ENCODE results near the gene FHIP1A.

The FHIP1A gene

DNA sequence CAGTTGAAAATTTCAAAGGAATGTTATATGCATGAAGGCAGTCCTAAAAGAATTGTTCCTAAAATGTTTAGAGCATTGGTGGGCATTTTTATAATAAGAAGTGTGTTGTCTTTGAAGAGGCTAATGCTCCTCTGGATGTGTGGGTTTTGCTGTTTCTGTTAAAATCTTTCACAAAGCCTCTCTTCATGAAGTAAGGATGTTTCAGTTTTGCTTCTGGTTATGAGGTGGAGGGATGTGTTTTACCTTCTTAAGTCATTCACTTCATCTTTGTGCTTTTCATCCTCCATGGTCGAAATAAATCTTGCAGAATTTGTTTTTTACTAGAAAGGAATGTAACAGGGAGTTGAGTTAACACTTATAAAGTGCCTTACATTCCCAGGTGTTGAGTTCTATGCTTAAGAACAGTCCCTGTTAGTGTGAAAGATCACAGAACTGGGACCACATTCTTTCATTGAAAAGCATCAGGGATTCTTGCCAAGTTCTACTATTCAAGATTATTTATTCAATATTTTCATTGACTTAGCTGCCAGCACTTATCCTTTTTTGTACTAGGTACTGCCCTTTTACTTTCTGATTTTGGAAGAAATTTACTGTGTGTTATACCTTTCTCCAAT, 21.1 kb downstream of the FHIP1A start:
- no peaks in the 10 kb centered on the region for H3K4me1 Mint-ChIP-seq
- DNase-seq (ENCODE audit: low spot score in 2 of 2) (no peak), ATAC-seq (ENCODE audit: low read depth) (no peak)
- H3K4me3 Mint-ChIP-seq, result no peak overlapping the region
- peaks cover 3% of the 10 kb centered on the region for H3K9me3 Mint-ChIP-seq
- no peaks in the 10 kb centered on the region for H3K36me3 Mint-ChIP-seq
- H3K27me3 Mint-ChIP-seq, result peaks cover 7% of the 10 kb centered on the region
- H3K27ac Mint-ChIP-seq, result no peak overlapping the region

DNA sequence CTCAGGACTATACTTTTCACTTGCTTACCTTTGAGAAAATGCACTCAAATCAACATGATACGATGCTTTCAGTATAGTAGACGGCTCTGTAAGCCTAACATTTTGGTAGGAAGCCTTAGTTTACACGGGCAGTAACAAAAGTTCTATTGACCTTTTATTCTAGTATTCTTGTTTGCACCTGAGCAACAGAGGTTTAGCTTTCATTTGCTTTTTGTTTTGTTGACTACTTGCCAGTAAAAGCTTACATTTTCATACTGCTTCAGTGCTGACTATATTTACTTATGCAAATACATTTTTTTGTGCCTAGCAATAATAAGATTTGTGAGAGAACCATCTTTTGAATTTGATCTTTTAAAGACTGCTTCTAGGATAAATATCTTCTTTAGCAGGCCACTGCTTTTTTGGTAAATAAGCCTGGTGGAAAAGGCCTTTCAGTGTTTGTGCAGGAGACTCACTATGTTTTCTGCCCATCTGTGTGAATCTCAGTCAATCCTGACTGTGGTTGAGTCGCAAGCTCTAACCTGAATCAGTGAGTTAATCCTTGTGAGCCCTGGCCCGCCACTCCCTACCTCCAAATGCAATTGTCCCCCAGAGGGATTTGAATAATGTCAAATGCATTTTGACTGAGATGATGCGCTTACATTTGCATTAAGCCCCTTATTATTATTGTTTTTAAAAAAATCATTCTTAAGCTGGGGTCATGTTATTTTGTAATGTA, 21.9 kb downstream of the FHIP1A start:
- ATAC-seq (ENCODE audit: low read depth), result no peak
- peaks cover 6% of the 10 kb centered on the region for H3K27me3 Mint-ChIP-seq
- no peak for DNase-seq (ENCODE audit: low spot score in 2 of 2)
- no peaks in the 10 kb centered on the region for H3K36me3 Mint-ChIP-seq
- H3K4me1 Mint-ChIP-seq, result no peaks in the 10 kb centered on the region
- no peak overlapping the region for H3K4me3 Mint-ChIP-seq
- no peak overlapping the region for H3K27ac Mint-ChIP-seq
- H3K9me3 Mint-ChIP-seq, result peaks cover under 1% of the 10 kb centered on the region

GRCh38 chr4:151431728-151432127, 22.8 kb downstream of the FHIP1A start:
- no peak for DNase-seq (ENCODE audit: low spot score in 2 of 2)
- Mint-ChIP-seq H3K27me3 (peaks cover 6% of the 10 kb centered on the region), H3K4me3 (no peak overlapping the region), H3K9me3 (no peaks in the 10 kb centered on the region), H3K36me3 (no peaks in the 10 kb centered on the region), H3K27ac (no peak overlapping the region), H3K4me1 (no peaks in the 10 kb centered on the region)
- ATAC-seq (ENCODE audit: low read depth), result no peak

- ATAC-seq (ENCODE audit: low read depth) (no peak), DNase-seq (ENCODE audit: low spot score in 2 of 2) (no peak)
- H3K27ac Mint-ChIP-seq, result no peak overlapping the region
- H3K4me3 Mint-ChIP-seq, result no peak overlapping the region
- no peaks in the 10 kb centered on the region for H3K4me1 Mint-ChIP-seq
- no peaks in the 10 kb centered on the region for H3K36me3 Mint-ChIP-seq
- no peaks in the 10 kb centered on the region for H3K9me3 Mint-ChIP-seq
- peaks cover 6% of the 10 kb centered on the region for H3K27me3 Mint-ChIP-seq
Measured at GRCh38 chr4:151432654-151433053, 23.7 kb downstream of the FHIP1A start.

DNA sequence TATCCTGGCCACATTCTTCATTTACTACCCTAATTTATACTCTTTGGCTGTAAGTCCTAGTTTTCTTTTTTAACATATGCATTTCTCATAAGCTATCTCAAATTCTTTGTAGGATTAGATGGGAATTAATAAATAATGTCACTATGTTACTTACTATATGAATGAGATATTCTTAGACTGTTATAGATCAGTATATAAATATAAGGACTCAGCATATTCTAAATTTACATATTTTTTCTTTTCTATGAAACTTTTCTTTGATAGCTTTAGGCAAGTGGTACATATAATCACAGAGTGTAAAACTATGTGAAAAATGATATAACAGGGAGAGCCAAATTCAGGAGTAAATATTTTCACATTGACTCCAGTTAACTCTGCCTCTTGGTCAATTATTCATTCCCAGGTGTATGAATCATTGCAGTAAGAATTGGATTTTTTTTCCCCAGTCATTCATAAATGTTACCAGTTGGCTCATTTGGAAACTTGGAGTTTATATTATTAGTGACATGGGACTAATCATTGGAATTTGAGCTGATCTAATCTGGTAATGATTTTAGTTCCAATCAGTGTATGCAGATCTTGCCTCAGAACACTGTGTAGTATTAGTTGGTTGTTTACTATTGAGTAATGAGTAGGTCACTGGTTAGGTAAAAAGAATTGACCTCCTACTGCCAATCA, 25.3 kb downstream of the FHIP1A start:
- Mint-ChIP-seq H3K27me3 (peaks cover 6% of the 10 kb centered on the region), H3K4me1 (no peaks in the 10 kb centered on the region), H3K4me3 (no peak overlapping the region), H3K9me3 (no peaks in the 10 kb centered on the region), H3K27ac (no peak overlapping the region), H3K36me3 (no peaks in the 10 kb centered on the region)
- no peak for DNase-seq (ENCODE audit: low spot score in 2 of 2)
- no peak for ATAC-seq (ENCODE audit: low read depth)

- H3K27me3 Mint-ChIP-seq, result peaks cover 6% of the 10 kb centered on the region
- H3K4me1 Mint-ChIP-seq, result no peaks in the 10 kb centered on the region
- ATAC-seq (ENCODE audit: low read depth), result no peak
- H3K36me3 Mint-ChIP-seq, result no peaks in the 10 kb centered on the region
- H3K4me3 Mint-ChIP-seq, result no peak overlapping the region
- DNase-seq (ENCODE audit: low spot score in 2 of 2), result no peak
- peaks cover 2% of the 10 kb centered on the region for H3K9me3 Mint-ChIP-seq
- no peak overlapping the region for H3K27ac Mint-ChIP-seq
Measured at GRCh38 chr4:151436093-151436518, 27.1 kb downstream of the FHIP1A start.

- ATAC-seq (ENCODE audit: low read depth) (no peak), DNase-seq (ENCODE audit: low spot score in 2 of 2) (no peak)
- H3K27me3 Mint-ChIP-seq, result peaks cover 5% of the 10 kb centered on the region
- H3K9me3 Mint-ChIP-seq, result peaks cover 2% of the 10 kb centered on the region
- no peak overlapping the region for H3K4me3 Mint-ChIP-seq
- H3K27ac Mint-ChIP-seq, result no peak overlapping the region
- H3K36me3 Mint-ChIP-seq, result no peaks in the 10 kb centered on the region
- no peaks in the 10 kb centered on the region for H3K4me1 Mint-ChIP-seq
Measured at GRCh38 chr4:151437505-151437904, 28.5 kb downstream of the FHIP1A start.

GRCh38 chr4:151438154-151438553, 29.2 kb downstream of the FHIP1A start:
- DNase-seq (ENCODE audit: low spot score in 2 of 2) (no peak), ATAC-seq (ENCODE audit: low read depth) (no peak)
- H3K4me1 Mint-ChIP-seq, result no peaks in the 10 kb centered on the region
- H3K4me3 Mint-ChIP-seq, result no peak overlapping the region
- H3K27me3 Mint-ChIP-seq, result peaks cover 1% of the 10 kb centered on the region
- H3K36me3 Mint-ChIP-seq, result no peaks in the 10 kb centered on the region
- no peak overlapping the region for H3K27ac Mint-ChIP-seq
- H3K9me3 Mint-ChIP-seq, result peaks cover 2% of the 10 kb centered on the region

- Mint-ChIP-seq H3K4me3 (no peak overlapping the region), H3K36me3 (no peaks in the 10 kb centered on the region), H3K4me1 (no peaks in the 10 kb centered on the region), H3K27me3 (no peaks in the 10 kb centered on the region), H3K9me3 (peaks cover 2% of the 10 kb centered on the region), H3K27ac (no peak overlapping the region)
- ATAC-seq (ENCODE audit: low read depth) (no peak), DNase-seq (ENCODE audit: low spot score in 2 of 2) (no peak)
Measured at GRCh38 chr4:151439320-151439719, 30.3 kb downstream of the FHIP1A start.

DNA sequence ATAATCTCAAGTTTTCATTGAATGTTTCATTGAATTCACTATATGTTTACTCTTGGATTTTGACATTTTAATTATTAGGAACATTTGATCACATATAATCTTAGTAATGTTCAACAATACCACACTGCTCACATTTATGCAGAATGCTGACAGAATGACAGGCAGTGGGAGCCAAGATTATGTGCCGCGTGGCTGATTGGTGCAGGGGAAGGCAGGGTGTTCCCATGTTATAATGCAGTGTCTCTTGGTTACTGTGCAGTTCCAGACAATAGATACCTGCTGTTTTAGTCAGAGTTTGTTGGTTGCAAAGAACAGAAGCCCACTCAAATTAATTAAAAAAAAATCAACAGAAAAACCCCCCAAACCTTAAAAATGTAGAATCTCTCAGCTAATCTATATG, 33.0 kb downstream of the FHIP1A start:
- Mint-ChIP-seq H3K27ac (no peak overlapping the region), H3K27me3 (peaks cover 2% of the 10 kb centered on the region), H3K36me3 (no peaks in the 10 kb centered on the region), H3K4me3 (no peak overlapping the region), H3K4me1 (no peaks in the 10 kb centered on the region), H3K9me3 (peaks cover 2% of the 10 kb centered on the region)
- ATAC-seq (ENCODE audit: low read depth) (no peak), DNase-seq (ENCODE audit: low spot score in 2 of 2) (no peak)

DNA sequence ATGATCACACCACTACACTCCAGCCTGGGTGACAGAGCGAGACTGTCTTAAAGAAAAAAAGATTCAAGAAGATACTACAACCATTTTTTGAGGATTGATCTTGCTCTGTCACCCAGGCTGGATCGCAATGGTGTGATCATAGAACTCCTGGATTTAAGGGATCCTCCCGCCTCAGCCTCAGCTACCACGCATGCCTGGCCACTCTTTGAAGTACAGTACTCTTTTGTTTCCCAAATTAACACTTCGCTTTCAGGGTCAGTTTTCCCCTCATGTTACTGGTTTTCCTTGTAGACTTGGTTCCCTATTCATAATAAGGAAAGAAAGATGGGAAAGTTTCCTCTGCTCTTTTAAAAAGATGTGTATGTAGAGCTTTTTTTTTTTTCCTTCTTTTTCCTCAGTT, 34.3 kb downstream of the FHIP1A start:
- H3K27me3 Mint-ChIP-seq, result peaks cover 2% of the 10 kb centered on the region
- H3K9me3 Mint-ChIP-seq, result peaks cover 2% of the 10 kb centered on the region
- no peaks in the 10 kb centered on the region for H3K36me3 Mint-ChIP-seq
- DNase-seq (ENCODE audit: low spot score in 2 of 2), result no peak
- no peak for ATAC-seq (ENCODE audit: low read depth)
- H3K27ac Mint-ChIP-seq, result no peak overlapping the region
- H3K4me1 Mint-ChIP-seq, result no peaks in the 10 kb centered on the region
- no peak overlapping the region for H3K4me3 Mint-ChIP-seq

DNA sequence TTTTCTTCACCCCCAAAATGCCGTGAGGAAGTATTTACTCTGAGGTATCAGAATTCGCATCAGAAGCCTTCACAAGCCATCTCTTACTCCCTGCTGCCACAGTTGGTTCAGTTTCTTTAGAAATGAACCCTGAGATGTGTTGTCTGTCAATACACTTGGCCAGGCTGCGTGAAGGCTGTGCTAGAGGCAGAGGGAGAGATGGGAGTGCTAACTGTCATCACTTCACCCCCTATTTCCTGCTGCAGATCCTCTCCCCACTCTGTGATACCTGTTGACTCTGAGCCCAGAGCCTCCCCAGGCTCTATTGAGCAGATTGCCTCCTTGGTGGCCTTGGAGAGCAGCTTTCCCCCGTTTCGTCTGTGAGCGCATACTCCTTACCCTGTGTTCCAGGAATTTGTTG, 34.8 kb downstream of the FHIP1A start:
- no peak overlapping the region for H3K27ac Mint-ChIP-seq
- no peak for ATAC-seq (ENCODE audit: low read depth)
- H3K9me3 Mint-ChIP-seq, result peaks cover 2% of the 10 kb centered on the region
- no peaks in the 10 kb centered on the region for H3K4me1 Mint-ChIP-seq
- no peak overlapping the region for H3K4me3 Mint-ChIP-seq
- H3K27me3 Mint-ChIP-seq, result peaks cover 2% of the 10 kb centered on the region
- no peaks in the 10 kb centered on the region for H3K36me3 Mint-ChIP-seq
- no peak for DNase-seq (ENCODE audit: low spot score in 2 of 2)

GRCh38 chr4:151446208-151446607, 37.2 kb downstream of the FHIP1A start:
- Mint-ChIP-seq H3K27ac (no peak overlapping the region), H3K4me3 (no peak overlapping the region), H3K9me3 (no peaks in the 10 kb centered on the region), H3K27me3 (peaks cover 2% of the 10 kb centered on the region), H3K36me3 (no peaks in the 10 kb centered on the region), H3K4me1 (no peaks in the 10 kb centered on the region)
- ATAC-seq (ENCODE audit: low read depth), result no peak
- DNase-seq (ENCODE audit: low spot score in 2 of 2), result no peak

DNA sequence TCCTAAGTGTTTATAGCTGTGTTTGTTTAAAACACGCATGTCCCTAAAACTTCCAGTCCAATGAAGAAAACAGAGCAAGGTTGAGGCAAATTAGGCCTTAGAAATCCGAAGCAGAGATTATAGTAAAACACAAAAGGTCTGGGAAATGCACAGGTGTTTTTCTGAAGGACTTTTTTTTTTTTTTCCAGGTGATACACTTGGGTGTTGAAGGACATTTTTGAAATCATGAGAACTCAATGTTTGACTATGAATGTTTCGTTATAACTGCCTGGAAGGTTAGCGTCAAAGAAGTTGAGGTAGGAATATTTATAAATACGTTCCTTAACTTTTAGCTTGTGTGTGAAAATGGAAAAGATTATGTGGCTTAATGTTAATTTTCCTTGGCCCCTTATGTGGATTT, 45.5 kb downstream of the FHIP1A start:
- Mint-ChIP-seq H3K27me3 (no peaks in the 10 kb centered on the region), H3K36me3 (no peaks in the 10 kb centered on the region), H3K4me1 (no peaks in the 10 kb centered on the region), H3K9me3 (no peaks in the 10 kb centered on the region), H3K4me3 (no peak overlapping the region), H3K27ac (no peak overlapping the region)
- DNase-seq (ENCODE audit: low spot score in 2 of 2) (no peak), ATAC-seq (ENCODE audit: low read depth) (no peak)
